IPS-18a (cell line): Measurements from ENCODE around the gene SLC13A2.
"Not testable (repeated sequence)": the region's sequence is repeated elsewhere in the genome, so short reads cannot be mapped to it uniquely, and the experiment has no call there.

Source experiments
- H3K27ac ChIP-seq: one replicate; pipeline ENCODE4 v1.5.1; 2013; ENCODE audit warnings: low read length
- H3K27me3 ChIP-seq: one replicate; pipeline ENCODE4 v1.6.1; 2013; ENCODE audit warnings: mild to moderate bottlenecking, low read length; ENCODE audit not compliant: control insufficient read depth, insufficient read depth
- H3K36me3 ChIP-seq: one replicate; pipeline ENCODE4 v1.6.1; 2013; ENCODE audit warnings: low read depth, low read length; ENCODE audit not compliant: control insufficient read depth
- H3K4me1 ChIP-seq: one replicate; pipeline ENCODE4 v1.6.1; 2013; ENCODE audit warnings: low read depth, low read length; ENCODE audit not compliant: control insufficient read depth
- H3K4me3 ChIP-seq: one replicate; pipeline ENCODE4 v1.5.1; 2013; ENCODE audit warnings: low read length
- H3K9ac ChIP-seq: one replicate; pipeline ENCODE4 v1.6.1; 2013; ENCODE audit warnings: mild to moderate bottlenecking, low read length, moderate library complexity
- H3K9me3 ChIP-seq: one replicate; pipeline ENCODE4 v1.6.1; 2013; ENCODE audit warnings: low read depth, low read length; ENCODE audit not compliant: control insufficient read depth

SLC13A2 gene, protein sequence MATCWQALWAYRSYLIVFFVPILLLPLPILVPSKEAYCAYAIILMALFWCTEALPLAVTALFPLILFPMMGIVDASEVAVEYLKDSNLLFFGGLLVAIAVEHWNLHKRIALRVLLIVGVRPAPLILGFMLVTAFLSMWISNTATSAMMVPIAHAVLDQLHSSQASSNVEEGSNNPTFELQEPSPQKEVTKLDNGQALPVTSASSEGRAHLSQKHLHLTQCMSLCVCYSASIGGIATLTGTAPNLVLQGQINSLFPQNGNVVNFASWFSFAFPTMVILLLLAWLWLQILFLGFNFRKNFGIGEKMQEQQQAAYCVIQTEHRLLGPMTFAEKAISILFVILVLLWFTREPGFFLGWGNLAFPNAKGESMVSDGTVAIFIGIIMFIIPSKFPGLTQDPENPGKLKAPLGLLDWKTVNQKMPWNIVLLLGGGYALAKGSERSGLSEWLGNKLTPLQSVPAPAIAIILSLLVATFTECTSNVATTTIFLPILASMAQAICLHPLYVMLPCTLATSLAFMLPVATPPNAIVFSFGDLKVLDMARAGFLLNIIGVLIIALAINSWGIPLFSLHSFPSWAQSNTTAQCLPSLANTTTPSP

DNA sequence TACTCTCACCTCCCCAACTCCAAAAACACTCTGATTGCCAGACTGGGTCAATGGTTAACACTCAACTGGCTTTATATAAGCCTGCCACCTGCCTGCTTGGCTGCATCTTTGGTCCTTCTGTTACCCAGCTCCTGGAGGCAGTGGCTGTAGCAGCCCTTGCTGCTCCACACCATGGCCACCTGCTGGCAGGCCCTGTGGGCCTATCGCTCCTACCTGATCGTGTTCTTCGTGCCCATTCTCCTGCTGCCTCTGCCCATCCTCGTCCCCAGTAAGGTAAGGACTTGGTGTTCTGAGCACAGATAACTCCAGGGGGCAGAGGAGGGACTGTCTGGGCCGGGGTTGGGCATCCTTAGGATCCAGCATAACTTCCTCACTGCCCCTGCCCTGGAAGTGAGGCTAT is at the start of gene SLC13A2:
Gene SLC13A2, plus strand, starts transcription at position 103 of the 400 bp plus-strand sequence. Its CDS starts 69 bp downstream, at position 172.
- no peaks in the 10 kb centered on the region for H3K4me1 ChIP-seq
- H3K4me3 ChIP-seq, result no peak within 1 kb of the TSS
- H3K9ac ChIP-seq, result no peak within 1 kb of the TSS
- no peaks in the 10 kb centered on the region for H3K36me3 ChIP-seq
- no peaks in the 10 kb centered on the region for H3K27me3 ChIP-seq
- H3K27ac ChIP-seq, result no peak within 1 kb of the TSS
- no peaks in the 10 kb centered on the region for H3K9me3 ChIP-seq

DNA sequence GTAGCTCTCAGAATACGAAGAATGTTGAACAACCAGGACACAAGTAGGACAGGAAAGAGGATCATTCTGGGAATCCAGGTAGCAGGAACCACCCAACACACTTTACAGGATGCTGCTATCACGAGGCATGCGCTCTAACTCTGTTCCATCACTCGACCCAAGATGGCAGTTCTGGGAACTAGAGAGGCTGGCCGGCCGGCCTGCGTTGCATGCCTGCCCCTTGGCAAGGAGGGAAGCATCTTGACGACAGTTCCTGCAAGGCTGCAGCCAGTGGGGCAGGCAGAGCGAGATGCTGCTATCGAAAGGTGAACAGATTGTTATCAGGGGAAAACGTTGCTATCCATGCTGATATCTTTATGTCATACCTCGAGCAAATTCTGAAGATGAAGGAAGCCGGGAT is 48.2 kb upstream of the SLC13A2 start:
- H3K9me3 ChIP-seq, result no peaks in the 10 kb centered on the region

DNA sequence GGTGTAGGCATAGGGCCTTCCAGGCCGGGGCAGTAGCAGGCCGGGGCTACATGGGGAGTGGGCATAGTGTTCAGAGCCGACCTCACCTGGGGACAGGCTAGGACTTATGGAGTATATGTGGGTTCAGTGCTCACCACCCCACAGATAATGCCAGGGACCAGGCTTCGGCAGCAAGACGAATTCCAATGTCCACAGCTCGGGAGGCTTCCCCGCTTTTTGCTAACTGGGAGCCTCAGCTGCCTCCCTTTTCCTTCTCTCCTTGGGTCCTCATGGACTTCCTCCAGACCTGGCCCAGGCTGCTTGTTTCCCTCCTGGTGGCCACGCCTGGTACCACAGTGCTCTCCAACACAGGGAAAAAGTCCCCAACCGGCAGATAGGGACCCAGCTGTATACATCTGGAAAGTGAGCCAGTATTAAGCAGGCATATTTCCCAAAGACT is 47.3 kb upstream of the SLC13A2 start:
- Histone ChIP-seq H3K27me3 (no peaks in the 10 kb centered on the region), H3K4me3 (no peak overlapping the region), H3K4me1 (no peaks in the 10 kb centered on the region), H3K27ac (no peak overlapping the region), H3K36me3 (no peaks in the 10 kb centered on the region), H3K9me3 (no peaks in the 10 kb centered on the region), H3K9ac (no peak overlapping the region)

More for the DNA sequence above, 48.2 kb upstream of the SLC13A2 start:
- H3K4me1 ChIP-seq, result no peaks in the 10 kb centered on the region
- no peak overlapping the region for H3K27ac ChIP-seq
- no peak overlapping the region for H3K9ac ChIP-seq
- no peaks in the 10 kb centered on the region for H3K36me3 ChIP-seq
- no peak overlapping the region for H3K4me3 ChIP-seq
- no peaks in the 10 kb centered on the region for H3K27me3 ChIP-seq

DNA sequence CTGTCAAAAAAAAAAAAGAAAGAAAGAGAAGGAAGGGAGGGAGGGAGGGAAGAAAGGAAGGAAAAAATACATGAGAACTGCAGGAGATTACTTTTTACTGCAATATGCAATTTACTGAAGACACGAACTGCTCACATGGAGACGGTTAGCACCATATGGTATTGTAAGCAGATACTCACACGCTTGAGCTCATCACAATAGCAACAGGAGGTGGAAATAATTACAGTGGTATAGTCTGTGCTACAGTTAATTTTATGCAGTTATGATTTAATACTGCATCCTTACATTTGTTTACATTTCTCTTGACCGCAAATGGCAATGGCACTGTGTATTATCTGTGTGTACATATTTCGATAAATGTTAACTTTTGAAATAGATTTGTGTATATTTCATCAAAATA is 46.1 kb upstream of the SLC13A2 start:
- Histone ChIP-seq H3K9me3 (no peaks in the 10 kb centered on the region), H3K4me3 (no peak overlapping the region), H3K27me3 (no peaks in the 10 kb centered on the region), H3K27ac (no peak overlapping the region), H3K9ac (no peak overlapping the region), H3K36me3 (no peaks in the 10 kb centered on the region), H3K4me1 (no peaks in the 10 kb centered on the region)

DNA sequence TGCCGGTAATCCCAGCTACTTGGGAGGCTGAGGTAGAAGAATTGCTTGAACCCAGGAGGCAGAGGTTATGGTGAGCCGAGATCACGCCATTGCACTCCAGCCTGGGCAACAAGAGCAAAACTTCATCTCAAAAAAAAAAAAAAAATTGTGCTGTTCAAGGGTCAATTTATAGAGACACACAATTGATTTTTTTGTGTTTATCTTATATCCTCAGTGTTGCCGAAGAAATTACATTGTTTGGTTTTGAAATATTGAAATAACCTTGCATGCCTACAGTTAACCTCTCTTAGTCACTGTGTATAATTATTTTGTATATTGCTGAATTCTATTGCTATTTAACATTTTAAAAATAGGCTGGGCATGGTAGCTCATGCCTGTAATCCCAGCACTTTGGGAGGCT is 45.5 kb upstream of the SLC13A2 start:
- H3K9ac ChIP-seq, H3K36me3 ChIP-seq, H3K4me3 ChIP-seq, H3K9me3 ChIP-seq, H3K27ac ChIP-seq, H3K4me1 ChIP-seq, H3K27me3 ChIP-seq: not testable (repeated sequence)

DNA sequence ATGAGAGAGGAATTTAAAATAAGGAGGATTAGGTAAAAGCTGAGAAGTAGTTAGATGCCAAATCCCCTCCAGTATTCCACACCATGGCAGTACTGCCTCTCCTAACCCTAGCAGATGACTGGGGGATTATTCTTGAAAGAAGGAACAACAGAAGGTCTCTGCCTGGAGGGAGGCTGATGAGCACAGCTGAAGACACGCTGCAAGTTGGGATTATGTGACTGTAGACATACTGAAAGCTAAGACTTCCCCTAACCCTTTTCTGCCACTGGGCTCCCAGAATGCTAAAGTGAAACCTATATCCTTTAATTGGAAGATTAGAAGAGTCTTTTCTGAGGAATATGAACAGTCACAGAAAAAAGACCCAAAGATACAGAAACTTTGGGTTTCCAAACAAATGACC is 39.7 kb upstream of the SLC13A2 start:
- Histone ChIP-seq H3K27me3 (no peaks in the 10 kb centered on the region), H3K9ac (no peak overlapping the region), H3K4me1 (no peaks in the 10 kb centered on the region), H3K9me3 (no peaks in the 10 kb centered on the region), H3K36me3 (no peaks in the 10 kb centered on the region), H3K4me3 (no peak overlapping the region), H3K27ac (no peak overlapping the region)

DNA sequence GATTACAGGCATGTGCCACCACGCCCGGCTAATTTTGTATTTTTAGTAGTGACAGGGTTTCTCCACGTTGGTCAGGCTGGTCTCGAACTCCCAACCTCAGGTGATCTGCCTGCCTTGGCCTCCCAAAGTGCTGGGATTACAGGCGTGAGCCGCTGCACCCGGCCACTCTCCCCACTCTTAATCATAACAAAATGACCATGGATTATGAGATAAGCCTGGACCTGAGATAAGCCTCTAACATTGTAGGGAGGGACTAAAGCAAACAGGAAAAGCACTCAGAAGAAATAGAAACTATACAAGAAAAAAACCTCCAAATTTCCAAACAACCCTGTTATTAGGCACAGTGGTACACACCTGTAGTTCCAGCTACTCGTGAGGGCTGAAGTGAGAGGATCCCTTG is 39.1 kb upstream of the SLC13A2 start:
- not testable (repeated sequence) for H3K9ac ChIP-seq, H3K27me3 ChIP-seq, H3K4me3 ChIP-seq, H3K36me3 ChIP-seq, H3K4me1 ChIP-seq, H3K27ac ChIP-seq, H3K9me3 ChIP-seq

DNA sequence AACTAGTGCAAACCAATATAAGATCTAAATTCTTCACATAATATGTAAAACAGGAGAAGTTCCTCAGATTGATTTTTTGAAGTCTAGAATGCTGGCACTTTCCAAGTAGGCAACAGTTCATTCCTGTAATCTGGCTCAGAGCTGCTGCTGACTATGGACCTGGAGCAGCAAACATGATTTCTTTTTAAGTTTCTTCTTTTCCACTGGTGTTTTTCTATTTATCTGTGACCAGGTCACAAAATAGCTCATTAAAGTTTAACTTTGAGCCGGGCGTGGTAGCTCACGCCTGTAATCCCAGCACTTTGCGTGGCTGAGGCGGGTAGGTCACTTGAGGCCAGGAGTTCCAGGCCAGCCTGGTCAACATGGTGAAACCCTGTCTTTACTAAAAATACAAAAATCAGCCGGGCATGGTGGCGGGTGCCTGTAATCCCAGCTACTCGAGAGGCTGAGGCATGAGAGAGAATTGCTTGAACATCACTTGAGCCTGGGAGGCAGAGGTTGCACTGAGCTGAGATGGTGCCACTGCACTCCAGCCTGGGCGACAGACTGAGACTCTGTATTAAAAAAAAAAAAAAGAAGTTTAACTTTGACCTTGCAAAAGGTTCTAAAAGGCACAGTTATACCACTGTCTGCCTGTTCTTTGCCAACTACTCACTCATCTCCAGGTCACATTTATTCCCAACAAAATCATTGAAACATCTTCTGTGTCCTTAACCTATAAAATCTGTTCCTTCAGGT is 29.4 kb upstream of the SLC13A2 start:
- Histone ChIP-seq H3K9ac (no peak overlapping the region), H3K27me3 (no peaks in the 10 kb centered on the region), H3K9me3 (no peaks in the 10 kb centered on the region), H3K4me3 (no peak overlapping the region), H3K27ac (no peak overlapping the region), H3K4me1 (no peaks in the 10 kb centered on the region), H3K36me3 (no peaks in the 10 kb centered on the region)

DNA sequence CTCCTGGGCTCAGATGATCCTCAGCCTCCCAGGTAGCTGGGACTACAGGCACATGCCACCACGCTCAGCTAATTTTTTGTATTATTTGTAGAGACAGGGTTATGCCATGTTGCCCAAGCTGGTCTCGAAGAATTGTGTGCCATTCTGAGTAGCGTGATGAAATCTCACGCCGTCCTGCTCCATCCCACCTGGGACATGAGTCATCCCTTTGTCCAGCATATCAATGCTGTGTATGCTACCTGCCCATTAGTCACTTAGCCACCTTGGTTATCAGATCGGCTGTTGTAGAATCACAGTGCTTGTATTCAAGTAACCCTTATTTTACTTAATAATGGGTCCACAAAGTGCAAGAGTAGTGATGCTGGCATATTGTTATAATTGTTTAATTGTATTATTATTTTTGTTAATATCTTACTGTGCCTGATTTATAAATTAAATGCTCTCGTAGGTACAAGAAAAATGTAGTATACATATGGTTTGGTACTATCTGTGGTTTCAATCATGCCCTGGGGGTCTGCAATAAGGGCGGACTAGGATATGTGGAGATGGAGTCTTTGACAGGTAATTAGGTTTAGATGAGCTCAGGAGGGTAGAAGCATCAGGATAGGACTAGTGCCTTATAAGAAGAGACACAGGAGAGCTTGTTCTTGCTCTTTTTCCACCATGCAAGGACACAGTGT is 26.6 kb upstream of the SLC13A2 start:
- Histone ChIP-seq H3K4me3 (no peak overlapping the region), H3K9me3 (no peaks in the 10 kb centered on the region), H3K36me3 (no peaks in the 10 kb centered on the region), H3K9ac (no peak overlapping the region), H3K4me1 (no peaks in the 10 kb centered on the region), H3K27ac (no peak overlapping the region), H3K27me3 (no peaks in the 10 kb centered on the region)

DNA sequence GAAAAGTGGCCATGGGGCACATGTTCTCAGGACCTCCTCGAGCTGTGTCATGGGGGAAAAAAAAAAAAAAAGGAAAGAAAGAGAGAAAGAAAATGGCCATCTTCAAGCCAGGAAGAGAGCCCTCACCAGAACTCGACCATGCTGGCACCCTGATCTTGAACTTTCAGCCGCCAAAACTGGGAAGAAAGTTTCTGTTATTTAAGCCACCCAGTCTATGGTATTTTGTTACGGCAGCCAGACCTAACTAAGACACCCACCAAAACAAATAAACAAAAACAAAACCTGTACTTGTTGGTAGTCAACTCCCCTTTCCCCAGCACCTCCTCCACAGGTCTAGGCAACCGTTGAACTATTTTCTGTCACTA is 26.1 kb upstream of the SLC13A2 start:
- no peak overlapping the region for H3K4me3 ChIP-seq

DNA sequence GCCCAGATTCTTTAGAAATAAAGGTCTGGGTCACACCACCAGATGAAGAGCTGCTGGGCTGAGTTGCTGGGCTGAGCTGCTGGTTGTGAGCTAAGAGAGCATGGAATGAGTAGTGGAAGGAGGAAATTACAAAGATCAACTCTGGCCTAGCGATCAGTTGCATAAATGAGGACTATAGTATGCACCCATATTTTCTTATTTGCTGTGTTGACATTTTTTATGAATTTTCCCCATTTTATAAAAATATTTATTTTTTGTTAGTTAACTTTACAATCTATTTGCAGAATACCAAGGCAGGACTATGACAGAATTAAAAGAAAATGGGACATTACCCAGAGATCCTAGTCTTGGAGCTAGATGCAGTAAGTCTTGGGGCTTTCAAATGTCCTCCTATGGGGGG is 23.6 kb upstream of the SLC13A2 start:
- H3K36me3 ChIP-seq, result no peaks in the 10 kb centered on the region
- no peak overlapping the region for H3K27ac ChIP-seq

More for the DNA sequence above, 26.1 kb upstream of the SLC13A2 start:
- no peaks in the 10 kb centered on the region for H3K9me3 ChIP-seq
- H3K36me3 ChIP-seq, result no peaks in the 10 kb centered on the region
- H3K9ac ChIP-seq, result no peak overlapping the region
- H3K27me3 ChIP-seq, result no peaks in the 10 kb centered on the region
- H3K4me1 ChIP-seq, result no peaks in the 10 kb centered on the region
- no peak overlapping the region for H3K27ac ChIP-seq

More for the DNA sequence above, 23.6 kb upstream of the SLC13A2 start:
- Histone ChIP-seq H3K9me3 (no peaks in the 10 kb centered on the region), H3K4me3 (no peak overlapping the region), H3K27me3 (no peaks in the 10 kb centered on the region), H3K4me1 (no peaks in the 10 kb centered on the region), H3K9ac (no peak overlapping the region)
